Loucy (cell line): ENCODE results near the gene SSH3.

Source experiments
- H2AFZ ChIP-seq: fragments of 200-600 bp; sonication (generic); 2 replicates; pipeline ENCODE4 v1.6.0; 2016; ENCODE audit warnings: antibody characterized with exemption, mild to moderate bottlenecking, low read length, moderate library complexity
- H3F3A ChIP-seq: fragments of 200-600 bp; 2 replicates; pipeline ENCODE4 v1.6.0; 2016; ENCODE audit warnings: antibody characterized with exemption, low read depth, mild to moderate bottlenecking
- H3K27me3 ChIP-seq: fragments of 200-600 bp; sonication (generic); 2 replicates; pipeline ENCODE4 v1.6.1; 2014; ENCODE audit warnings: low read length, mild to moderate bottlenecking; ENCODE audit not compliant: insufficient read depth, poor library complexity, severe bottlenecking
- H3K36me3 ChIP-seq: fragments of 200-600 bp; sonication (generic); 2 replicates; pipeline ENCODE4 v1.6.1; 2016; ENCODE audit warnings: low read length; ENCODE audit not compliant: insufficient read depth
- H3K4me1 ChIP-seq: fragments of 200-600 bp; sonication (generic); 2 replicates; pipeline ENCODE4 v1.5.1; 2014; ENCODE audit warnings: low read length, mild to moderate bottlenecking; ENCODE audit not compliant: insufficient read depth, poor library complexity, severe bottlenecking
- H3K4me2 ChIP-seq: fragments of 200-600 bp; sonication (generic); 2 replicates; pipeline ENCODE4 v1.6.0; 2014; ENCODE audit warnings: antibody characterized with exemption, low read length, low read depth, mild to moderate bottlenecking; ENCODE audit not compliant: poor library complexity, severe bottlenecking
- H3K4me3 ChIP-seq: fragments of 200-600 bp; sonication (generic); 2 replicates; pipeline ENCODE4 v1.5.1; 2014; ENCODE audit warnings: low read length, mild to moderate bottlenecking, mixed read lengths; ENCODE audit not compliant: poor library complexity, severe bottlenecking
- H3K79me2 ChIP-seq: fragments of 200-600 bp; sonication (generic); 2 replicates; pipeline ENCODE4 v1.6.1; 2014; ENCODE audit warnings: low read length; ENCODE audit not compliant: insufficient read depth
- H3K9ac ChIP-seq: fragments of 200-600 bp; sonication (generic); 2 replicates; pipeline ENCODE4 v1.6.0; 2014; ENCODE audit warnings: mild to moderate bottlenecking, low read depth, low read length, moderate library complexity; ENCODE audit not compliant: poor library complexity, severe bottlenecking
- H3K9me2 ChIP-seq: fragments of 200-600 bp; sonication (generic); replicated peaks from 2 replicates; pipeline ENCODE4 v1.6.1; 2016; ENCODE audit warnings: low read depth, low read length, mixed read lengths
- H3K9me3 ChIP-seq: fragments of 200-600 bp; sonication (generic); 2 replicates; pipeline ENCODE4 v1.6.1; 2014; ENCODE audit warnings: mild to moderate bottlenecking, antibody characterized with exemption, low read length, low read depth; ENCODE audit not compliant: insufficient read depth
- H4K20me1 ChIP-seq: fragments of 200-600 bp; sonication (generic); 2 replicates; pipeline ENCODE4 v1.6.0; 2014; ENCODE audit warnings: antibody characterized with exemption, low read length, mild to moderate bottlenecking; ENCODE audit not compliant: insufficient read depth, poor library complexity, severe bottlenecking
- CTCF ChIP-seq: fragments of 200-600 bp; sonication (generic); conservative IDR thresholded peaks from 2 replicates; pipeline ENCODE4 v1.5.1; 2014; ENCODE audit warnings: mild to moderate bottlenecking, antibody characterized with exemption, low read length
- EZH2phosphoT487 ChIP-seq: fragments of 200-600 bp; IDR thresholded peaks from 2 replicates; pipeline ENCODE4 v1.6.1; 2018; ENCODE audit warnings: antibody characterized with exemption, mild to moderate bottlenecking, moderate library complexity, borderline replicate concordance

The SSH3 gene

GRCh38 chr11:67281552-67282150 lies 21.7 kb upstream of the SSH3 start:
- Histone ChIP-seq H3K4me1 (peaks cover 35% of the 10 kb centered on the region), H3K4me3 (no peak overlapping the region), H3K4me2 (no peak overlapping the region), H3K9ac (no peak overlapping the region), H3K9me2 (no peaks in the 10 kb centered on the region), H3K27me3 (no peaks in the 10 kb centered on the region), H3K36me3 (peaks cover 89% of the 10 kb centered on the region), H3K79me2 (peaks cover 70% of the 10 kb centered on the region), H4K20me1 (peaks cover 4% of the 10 kb centered on the region), H3F3A (peaks cover 6% of the 10 kb centered on the region; the same call in 1 of the 2 replicates), H2AFZ (no peak overlapping the region), H3K9me3 (no peaks in the 10 kb centered on the region)
- TF ChIP-seq EZH2phosphoT487 (no peak), CTCF (no peak)

- TF ChIP-seq EZH2phosphoT487 (no peak), CTCF (no peak)
- no peak overlapping the region for H3K9ac ChIP-seq
- H3K4me2 ChIP-seq = no peak overlapping the region
Observed at GRCh38 chr11:67282155-67282875, 21.0 kb upstream of the SSH3 start.

GRCh38 chr11:67282876-67283371 lies 20.4 kb upstream of the SSH3 start:
- Histone ChIP-seq H3K36me3 (peaks cover 89% of the 10 kb centered on the region), H2AFZ (no peak overlapping the region), H3K4me2 (no peak overlapping the region), H3K9ac (no peak overlapping the region), H3F3A (0 out of 2 replicates have a peak, but pooled peaks cover 3% of the 10 kb centered on the region), H3K79me2 (peaks cover 67% of the 10 kb centered on the region), H3K4me3 (no peak overlapping the region), H3K9me2 (no peaks in the 10 kb centered on the region), H3K9me3 (no peaks in the 10 kb centered on the region), H3K27me3 (no peaks in the 10 kb centered on the region), H3K4me1 (peaks cover 38% of the 10 kb centered on the region), H4K20me1 (peaks cover 4% of the 10 kb centered on the region)
- TF ChIP-seq CTCF (no peak), EZH2phosphoT487 (no peak)

More at GRCh38 chr11:67282155-67282875, 21.0 kb upstream of the SSH3 start:
- H3K9me2 ChIP-seq = no peaks in the 10 kb centered on the region
- no peak overlapping the region for H2AFZ ChIP-seq
- H3K36me3 ChIP-seq = peaks cover 92% of the 10 kb centered on the region
- H4K20me1 ChIP-seq = peaks cover 4% of the 10 kb centered on the region
- H3F3A ChIP-seq = no peaks in the 10 kb centered on the region
- no peaks in the 10 kb centered on the region for H3K9me3 ChIP-seq
- H3K4me1 ChIP-seq = peaks cover 35% of the 10 kb centered on the region
- H3K4me3 ChIP-seq = no peak overlapping the region
- no peaks in the 10 kb centered on the region for H3K27me3 ChIP-seq
- H3K79me2 ChIP-seq = peaks cover 70% of the 10 kb centered on the region
